Neuronal stem cell (in vitro differentiated cells): ENCODE data around the gene ABCC1.
"Not testable (repeated sequence)": the region's sequence is repeated elsewhere in the genome, so short reads cannot be mapped to it uniquely, and the experiment has no call there.

Experiments used
- DNase-seq: peaks from one replicate; pipeline ENCODE4 v3.0.0-alpha.2; 2013; ENCODE audit warnings: low spot score
- H2AFZ ChIP-seq: one replicate; pipeline ENCODE4 v1.6.1; 2013; ENCODE audit warnings: mild to moderate bottlenecking, low read length, inconsistent platforms
- H2AK5ac ChIP-seq: 2 replicates; pipeline ENCODE4 v1.6.1; 2013; ENCODE audit warnings: low read depth, mild to moderate bottlenecking, inconsistent platforms, low read length, moderate library complexity, mixed read lengths
- H2BK120ac ChIP-seq: 2 replicates; pipeline ENCODE4 v1.6.1; 2013; ENCODE audit warnings: low read depth, mild to moderate bottlenecking, inconsistent platforms, low read length, moderate library complexity, mixed read lengths
- H2BK12ac ChIP-seq: one replicate; pipeline ENCODE4 v1.6.1; 2013; ENCODE audit warnings: low read length, inconsistent platforms
- H2BK15ac ChIP-seq: 2 replicates; pipeline ENCODE4 v1.6.1; 2013; ENCODE audit warnings: mild to moderate bottlenecking, low read length, inconsistent platforms, mixed read lengths
- H2BK5ac ChIP-seq: one replicate; pipeline ENCODE4 v1.6.1; 2013; ENCODE audit warnings: inconsistent platforms, mild to moderate bottlenecking, low read length, moderate library complexity
- H3K14ac ChIP-seq: one replicate; pipeline ENCODE4 v1.6.1; 2013; ENCODE audit warnings: low read length, inconsistent platforms
- H3K18ac ChIP-seq: 2 replicates; pipeline ENCODE4 v1.6.1; 2013; ENCODE audit warnings: low read length, inconsistent platforms
- H3K23ac ChIP-seq: 2 replicates; pipeline ENCODE4 v1.6.1; 2013; ENCODE audit warnings: low read depth, mild to moderate bottlenecking, mixed read lengths, low read length, inconsistent platforms; ENCODE audit not compliant: poor library complexity
- H3K27ac ChIP-seq: replicated peaks from 3 replicates; pipeline ENCODE4 v1.5.1; 2013; ENCODE audit warnings: low read length, inconsistent platforms
- H3K27me3 ChIP-seq, 3 experiments: 2 replicates each; pipeline ENCODE4 v1.6.1; 2013; ENCODE audit warnings: low read length in 3 of 3, mild to moderate bottlenecking in 2 of 3, inconsistent platforms in 1 of 3, low read depth in 1 of 3, mixed read lengths in 1 of 3, moderate library complexity in 1 of 3; ENCODE audit not compliant: control insufficient read depth in 3 of 3, insufficient read depth in 3 of 3
- H3K36me3 ChIP-seq, 2 donors: replicated peaks in 1 of 2; 2 replicates each; pipeline ENCODE4 v1.6.1; 2013; ENCODE audit warnings: low read length in 2 of 2; ENCODE audit not compliant: control insufficient read depth in 2 of 2, insufficient read depth in 2 of 2
- H3K4ac ChIP-seq: 2 replicates; pipeline ENCODE4 v1.6.1; 2013; ENCODE audit warnings: inconsistent platforms, mild to moderate bottlenecking, low read length, moderate library complexity
- H3K4me1 ChIP-seq, 2 donors: 1 replicate in 1 of 2; 2 replicates in 1 of 2; pipeline ENCODE4 v1.6.1; 2013; ENCODE audit warnings: low read length in 2 of 2, low read depth in 1 of 2; ENCODE audit not compliant: control insufficient read depth in 2 of 2, insufficient read depth in 1 of 2
- H3K4me2 ChIP-seq: one replicate; pipeline ENCODE4 v1.6.1; 2013; ENCODE audit warnings: mild to moderate bottlenecking, low read length, inconsistent platforms; ENCODE audit not compliant: insufficient read depth, poor library complexity, severe bottlenecking
- H3K4me3 ChIP-seq, 2 donors: 2 replicates each; pipeline ENCODE4 v1.5.1; 2013; ENCODE audit warnings: low read length in 2 of 2, mild to moderate bottlenecking in 2 of 2, inconsistent platforms in 1 of 2, moderate library complexity in 1 of 2
- H3K79me1 ChIP-seq: one replicate; pipeline ENCODE4 v1.6.1; 2013; ENCODE audit warnings: low read depth, mild to moderate bottlenecking, inconsistent platforms, low read length, moderate library complexity
- H3K9ac ChIP-seq: one replicate; pipeline ENCODE4 v1.6.1; 2013; ENCODE audit warnings: mild to moderate bottlenecking, low read depth, low read length, inconsistent platforms; ENCODE audit not compliant: poor library complexity
- H3K9me3 ChIP-seq, 2 donors: replicated peaks in 1 of 2; 2 replicates each; pipeline versions ENCODE3 to v1.6.1; 2013; ENCODE audit warnings: low read length in 2 of 2, mild to moderate bottlenecking in 2 of 2, inconsistent platforms in 1 of 2, low read depth in 1 of 2, mixed read lengths in 1 of 2, moderate library complexity in 1 of 2; ENCODE audit not compliant: control insufficient read depth in 2 of 2, insufficient read depth in 1 of 2
- H4K8ac ChIP-seq: one replicate; pipeline ENCODE4 v1.6.1; 2013; ENCODE audit warnings: low read depth, mild to moderate bottlenecking, inconsistent platforms, low read length, moderate library complexity
- H4K91ac ChIP-seq: one replicate; pipeline ENCODE4 v1.6.1; 2013; ENCODE audit warnings: low read length, low read depth, mild to moderate bottlenecking, inconsistent platforms; ENCODE audit not compliant: poor library complexity
- WGBS, 2 donors: extraction: QIAGEN DNeasy Blood & Tissue Kit; methylation state at CpG; one replicate each; pipeline ENCODE4 v1.1.7; 2013; ENCODE audit warnings: missing lambda C conversion rate in 2 of 2, mixed read lengths in 1 of 2; ENCODE audit not compliant: insufficient read length in 2 of 2, insufficient replicate concordance in 1 of 2; ENCODE audit errors: extremely low coverage in 2 of 2; 5-methylcytosine and 5-hydroxymethylcytosine counted together

The ABCC1 gene

GRCh38 chr16:16146380-16147315 lies 197.2 kb downstream of the ABCC1 start:
- Histone ChIP-seq H3K4me1 (no peaks in the 10 kb centered on the region), H2AK5ac (no peak overlapping the region), H4K91ac (no peak overlapping the region), H3K14ac (no peak overlapping the region), H2AFZ (no peak overlapping the region), H3K9me3 (no peaks in the 10 kb centered on the region), H3K23ac (no peak overlapping the region), H3K9ac (no peak overlapping the region), H2BK15ac (no peak overlapping the region), H3K4me2 (no peak overlapping the region), H2BK12ac (no peak overlapping the region), H3K79me1 (peaks cover 2% of the 10 kb centered on the region), H3K27me3 (no peaks in the 10 kb centered on the region), H2BK5ac (no peak overlapping the region), H3K27ac (no peak overlapping the region), H3K36me3 (peaks cover 2 to 8% of the 10 kb centered on the region in 2 donors), H2BK120ac (no peak overlapping the region), H4K8ac (no peak overlapping the region), H3K4me3 (no peak overlapping the region), H3K18ac (peak overlapping the region; percentile 52), H3K4ac (no peak overlapping the region)
- DNase-seq, result no peak
- WGBS, 2 donors, result no CpG with 5 or more reads among the region's 14 CpGs

GRCh38 chr16:16147316-16147999 lies 198.0 kb downstream of the ABCC1 start:
- Histone ChIP-seq H3K14ac (no peak overlapping the region), H3K23ac (no peak overlapping the region), H3K4ac (no peak overlapping the region), H4K8ac (no peak overlapping the region), H2AK5ac (no peak overlapping the region), H3K4me2 (no peak overlapping the region), H3K27me3 (no peaks in the 10 kb centered on the region), H2AFZ (no peak overlapping the region), H3K4me1 (no peaks in the 10 kb centered on the region), H3K27ac (no peak overlapping the region), H3K9me3 (no peaks in the 10 kb centered on the region), H4K91ac (no peak overlapping the region), H3K36me3 (peaks cover 0 to 6% of the 10 kb centered on the region in 2 donors), H2BK12ac (no peak overlapping the region), H3K9ac (no peak overlapping the region), H2BK5ac (no peak overlapping the region), H3K18ac (no peak overlapping the region), H2BK120ac (no peak overlapping the region), H2BK15ac (no peak overlapping the region), H3K79me1 (peaks cover 2% of the 10 kb centered on the region), H3K4me3 (no peak overlapping the region)
- no peak for DNase-seq
- WGBS, 2 donors, result no CpG with 5 or more reads among the region's 17 CpGs

GRCh38 chr16:16148000-16148599 lies 198.7 kb downstream of the ABCC1 start:
- H3K23ac ChIP-seq, H3K27ac ChIP-seq, H2AFZ ChIP-seq, H3K79me1 ChIP-seq, H3K27me3 ChIP-seq, H3K9ac ChIP-seq, H2BK120ac ChIP-seq, H3K18ac ChIP-seq, H3K4me1 ChIP-seq, H3K4me3 ChIP-seq, H4K8ac ChIP-seq, H3K14ac ChIP-seq, DNase-seq, H2BK12ac ChIP-seq, H2BK15ac ChIP-seq, H2BK5ac ChIP-seq, H3K4me2 ChIP-seq, H3K36me3 ChIP-seq, H2AK5ac ChIP-seq, H3K4ac ChIP-seq, H4K91ac ChIP-seq, H3K9me3 ChIP-seq: not testable (repeated sequence)
- WGBS, 2 donors, result no CpG with 5 or more reads among the region's 15 CpGs

- H3K23ac ChIP-seq, result no peak overlapping the region
- no peak overlapping the region for H3K14ac ChIP-seq
- no peak overlapping the region for H2BK12ac ChIP-seq
- no peaks in the 10 kb centered on the region for H3K27me3 ChIP-seq
- WGBS, 2 donors, result no CpG with 5 or more reads among the region's 9 CpGs
- no peak overlapping the region for H2AFZ ChIP-seq
- H3K27ac ChIP-seq, result no peak overlapping the region
- H3K18ac ChIP-seq, result no peak overlapping the region
- H3K4me3 ChIP-seq, result no peak overlapping the region
- no peak overlapping the region for H2BK5ac ChIP-seq
- H2BK120ac ChIP-seq, result no peak overlapping the region
- peaks cover 0 to 6% of the 10 kb centered on the region in 2 donors for H3K36me3 ChIP-seq
- no peak overlapping the region for H4K91ac ChIP-seq
- no peak overlapping the region for H2AK5ac ChIP-seq
- peaks cover 2% of the 10 kb centered on the region for H3K79me1 ChIP-seq
- no peaks in the 10 kb centered on the region for H3K4me1 ChIP-seq
- H4K8ac ChIP-seq, result no peak overlapping the region
- no peak overlapping the region for H2BK15ac ChIP-seq
- DNase-seq, result no peak
- no peak overlapping the region for H3K9ac ChIP-seq
- no peak overlapping the region for H3K4me2 ChIP-seq
- no peak overlapping the region for H3K4ac ChIP-seq
- H3K9me3 ChIP-seq, result no peaks in the 10 kb centered on the region
Measured at GRCh38 chr16:16148755-16149154, 199.3 kb downstream of the ABCC1 start.
